ENCODE results near the gene MSX1. TPM values are rescaled to one million over a fixed set of nuclear protein-coding genes. Genes with fewer than 3 reads are reported as not detected.

Gene MSX1
- total RNA-seq, 4 donors from 2014 or later, result not detected

GRCh38 chr4:4899202-4899925 lies 39.9 kb downstream of the MSX1 start:
- Histone ChIP-seq H3K36me3 (no peaks in the 10 kb centered on the region), H3K27ac (no peak overlapping the region), H3K4me1 (no peaks in the 10 kb centered on the region), H3K4me3 (no peak overlapping the region), H3K27me3 (no peaks in the 10 kb centered on the region), H3K9me3 (no peaks in the 10 kb centered on the region)
- DNase-seq, result no peak
- no peak for TF ChIP-seq POLR2A (IDR thresholded peaks at IDR 0.05)
- TF ChIP-seq, protein P1, sequence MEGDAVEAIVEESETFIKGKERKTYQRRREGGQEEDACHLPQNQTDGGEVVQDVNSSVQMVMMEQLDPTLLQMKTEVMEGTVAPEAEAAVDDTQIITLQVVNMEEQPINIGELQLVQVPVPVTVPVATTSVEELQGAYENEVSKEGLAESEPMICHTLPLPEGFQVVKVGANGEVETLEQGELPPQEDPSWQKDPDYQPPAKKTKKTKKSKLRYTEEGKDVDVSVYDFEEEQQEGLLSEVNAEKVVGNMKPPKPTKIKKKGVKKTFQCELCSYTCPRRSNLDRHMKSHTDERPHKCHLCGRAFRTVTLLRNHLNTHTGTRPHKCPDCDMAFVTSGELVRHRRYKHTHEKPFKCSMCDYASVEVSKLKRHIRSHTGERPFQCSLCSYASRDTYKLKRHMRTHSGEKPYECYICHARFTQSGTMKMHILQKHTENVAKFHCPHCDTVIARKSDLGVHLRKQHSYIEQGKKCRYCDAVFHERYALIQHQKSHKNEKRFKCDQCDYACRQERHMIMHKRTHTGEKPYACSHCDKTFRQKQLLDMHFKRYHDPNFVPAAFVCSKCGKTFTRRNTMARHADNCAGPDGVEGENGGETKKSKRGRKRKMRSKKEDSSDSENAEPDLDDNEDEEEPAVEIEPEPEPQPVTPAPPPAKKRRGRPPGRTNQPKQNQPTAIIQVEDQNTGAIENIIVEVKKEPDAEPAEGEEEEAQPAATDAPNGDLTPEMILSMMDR (IDR thresholded peaks at IDR 0.05), result no peak

DNA sequence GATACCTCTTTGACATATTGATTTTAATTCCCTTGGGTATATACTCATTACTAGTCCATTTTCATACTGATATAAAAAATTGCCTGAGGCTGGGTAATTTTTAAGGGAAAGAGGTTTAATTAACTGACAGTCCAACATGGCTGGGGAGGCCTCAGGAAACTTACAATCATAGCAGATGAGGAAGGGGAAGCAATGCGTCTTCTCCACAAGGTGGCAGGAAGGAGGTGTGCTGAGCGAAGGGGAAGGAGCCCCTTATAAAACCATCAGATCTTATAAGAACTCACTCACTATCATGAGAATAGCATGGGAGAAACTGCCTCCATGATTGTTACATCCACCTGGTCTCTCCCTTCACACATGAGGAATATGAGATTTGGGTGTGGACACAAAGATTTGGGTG lies 42.4 kb downstream of the MSX1 start:
- Histone ChIP-seq H3K4me3 (no peak overlapping the region), H3K9me3 (no peaks in the 10 kb centered on the region), H3K27me3 (no peaks in the 10 kb centered on the region), H3K27ac (no peak overlapping the region), H3K36me3 (no peaks in the 10 kb centered on the region), H3K4me1 (no peaks in the 10 kb centered on the region)
- no peak for DNase-seq
- no peak for TF ChIP-seq POLR2A (IDR thresholded peaks at IDR 0.05)
- TF ChIP-seq, protein P1 (IDR thresholded peaks at IDR 0.05), result no peak

GRCh38 chr4:4912155-4912554 lies 52.7 kb downstream of the MSX1 start:
- Histone ChIP-seq H3K36me3 (no peaks in the 10 kb centered on the region), H3K4me1 (no peaks in the 10 kb centered on the region), H3K27ac (no peak overlapping the region), H3K9me3 (no peaks in the 10 kb centered on the region), H3K27me3 (no peaks in the 10 kb centered on the region), H3K4me3 (no peak overlapping the region)
- DNase-seq, result no peak
- TF ChIP-seq, protein P1 (IDR thresholded peaks at IDR 0.05), result no peak
- no peak for TF ChIP-seq POLR2A (IDR thresholded peaks at IDR 0.05)

DNA sequence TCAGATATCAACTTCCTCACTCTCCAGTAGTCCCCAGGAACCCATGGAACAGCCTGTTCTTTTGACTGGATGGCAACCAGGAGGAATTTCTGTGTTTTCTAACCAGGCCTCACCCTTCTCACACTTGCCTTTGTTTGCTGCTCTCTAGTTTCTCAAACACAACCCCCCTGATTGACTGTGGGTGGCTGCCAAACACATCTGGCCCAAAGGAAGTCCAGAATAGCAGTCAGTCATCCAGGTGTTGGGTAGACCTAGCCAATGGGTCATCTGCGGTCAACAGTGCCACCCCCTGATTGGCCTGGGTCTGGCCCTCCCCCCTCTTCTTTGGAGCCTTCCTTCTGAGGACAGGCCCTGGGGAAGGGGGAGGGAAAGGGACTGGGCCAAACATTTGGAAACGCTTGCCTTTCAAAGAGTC lies 53.7 kb downstream of the MSX1 start:
- Histone ChIP-seq H3K9me3 (no peaks in the 10 kb centered on the region), H3K27me3 (no peaks in the 10 kb centered on the region), H3K4me3 (no peak overlapping the region), H3K27ac (no peak overlapping the region), H3K36me3 (no peaks in the 10 kb centered on the region), H3K4me1 (no peaks in the 10 kb centered on the region)
- TF ChIP-seq, protein P1 (IDR thresholded peaks at IDR 0.05), result no peak
- no peak for TF ChIP-seq POLR2A (IDR thresholded peaks at IDR 0.05)
- no peak for DNase-seq

Other genes with a start within 250 kb of the MSX1 start
- 1 to 10 TPM in 1 of 4 donors, not detected in 3; 5.8 TPM for gene CYTL1, start 159.8 kb downstream of the MSX1 start, total RNA-seq
- 1 to 10 TPM in 3 of 4 donors, under 1 TPM in 1; 0.35 to 3.3 (median 1.3) TPM for gene STK32B, start 191.8 kb downstream of the MSX1 start, total RNA-seq